Activated CD4-positive, alpha-beta T cell treated with anti-CD3 and anti-CD28 coated beads for 4 hours (primary cell): ENCODE measurements around the gene ONECUT2.

Experiments
- DNase-seq, 2 donors: peaks; one replicate each; pipeline ENCODE4 v3.0.0-alpha.2; 2020

ONECUT2 gene

DNA sequence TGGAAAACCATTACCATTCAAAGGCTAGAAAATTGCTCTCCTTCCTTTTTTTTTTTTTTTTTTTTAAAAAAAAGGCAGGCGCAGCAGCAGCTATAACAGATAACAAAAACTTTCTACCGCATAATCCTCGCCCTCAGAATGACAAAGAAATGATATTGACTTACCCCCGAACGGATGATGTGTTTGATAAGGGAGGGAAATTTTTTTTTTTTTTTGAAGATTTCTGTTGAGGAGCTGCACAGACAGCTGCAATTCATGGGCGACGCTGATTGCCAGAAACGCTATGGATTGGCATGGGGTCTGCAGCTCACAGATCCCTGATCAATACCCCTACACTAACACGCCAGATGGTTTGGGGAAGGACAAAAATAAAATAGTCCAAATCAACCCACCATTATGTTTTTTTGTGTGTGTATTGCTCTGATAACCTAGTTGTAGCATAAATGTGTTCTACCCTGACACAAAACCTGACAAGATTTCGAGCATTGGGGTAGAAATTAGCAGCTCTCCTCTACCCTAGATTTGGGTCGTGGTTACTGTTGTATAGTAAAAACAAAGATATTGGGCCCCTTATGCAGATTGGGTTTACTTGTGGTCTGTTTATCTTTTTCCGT, 3.6 kb upstream of the ONECUT2 start:
- no peak for DNase-seq

DNA sequence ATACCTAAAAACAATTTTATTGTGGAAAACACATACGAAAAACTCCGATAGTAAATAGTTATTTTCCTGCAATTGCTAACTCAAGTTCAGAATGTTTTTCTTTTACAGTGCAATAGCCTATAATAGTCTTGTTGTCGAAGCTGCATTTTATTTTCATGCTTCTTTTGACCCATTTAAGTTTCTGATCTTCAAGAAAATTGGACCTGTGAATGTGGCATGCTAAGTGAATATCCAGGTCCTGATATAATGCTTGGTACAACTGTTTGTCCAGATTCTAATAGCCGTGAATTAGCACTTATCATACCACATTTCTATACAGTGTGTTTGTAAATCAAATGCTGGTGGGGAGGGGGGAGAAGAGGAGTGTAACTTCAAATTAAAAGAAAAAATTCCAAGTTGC, 3.0 kb upstream of the ONECUT2 start:
- DNase-seq: no peak

DNA sequence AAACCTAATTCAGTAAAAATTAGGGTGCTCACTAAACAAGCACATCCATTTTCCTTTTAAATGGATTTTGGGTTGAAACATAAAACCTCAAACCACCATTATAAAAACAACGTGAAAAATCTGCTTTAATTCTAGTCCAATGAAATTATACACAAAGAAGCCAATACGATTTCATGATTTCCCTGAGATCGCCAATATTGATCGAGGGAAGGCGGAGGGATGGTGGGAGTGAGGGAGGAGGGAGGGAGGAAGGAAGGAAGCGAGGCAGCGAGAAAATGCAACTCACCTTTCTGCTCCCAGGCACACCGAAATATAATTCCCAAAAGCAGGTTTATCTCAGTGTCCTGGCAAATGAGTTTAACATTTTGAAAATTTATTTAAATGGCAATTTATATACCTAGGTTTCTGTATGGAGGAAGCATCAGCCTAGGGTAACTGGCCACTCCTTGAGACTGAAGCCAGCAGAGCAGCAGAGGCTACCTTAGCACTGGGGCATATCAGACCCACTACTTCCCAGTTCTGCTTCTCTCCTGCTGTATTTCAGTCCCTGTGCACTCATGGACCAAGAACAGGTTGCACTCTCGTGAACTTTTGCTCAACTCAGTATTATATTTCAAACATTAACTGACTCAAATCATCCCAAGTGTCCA, 2.3 kb upstream of the ONECUT2 start:
- no peak for DNase-seq

DNA sequence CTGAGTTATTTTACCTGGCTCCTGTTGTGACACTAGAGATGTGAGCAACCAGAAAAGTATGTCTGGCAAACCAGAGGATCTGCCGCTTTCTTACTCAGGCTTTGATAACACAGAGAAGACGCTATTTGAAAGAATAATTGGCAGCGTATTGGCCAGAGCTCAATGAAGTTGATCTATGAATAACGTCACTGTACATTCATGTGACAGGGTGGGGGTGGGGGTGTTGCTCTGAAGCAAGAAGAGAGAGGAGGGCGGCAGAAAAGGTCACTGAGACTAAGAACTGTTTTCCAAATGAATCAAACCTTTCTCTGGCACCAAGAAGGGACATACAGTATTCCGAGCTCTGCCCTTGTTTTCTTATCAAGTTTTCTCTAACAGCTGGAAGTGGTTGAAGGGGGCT, 1.7 kb upstream of the ONECUT2 start:
- DNase-seq: no peak

DNA sequence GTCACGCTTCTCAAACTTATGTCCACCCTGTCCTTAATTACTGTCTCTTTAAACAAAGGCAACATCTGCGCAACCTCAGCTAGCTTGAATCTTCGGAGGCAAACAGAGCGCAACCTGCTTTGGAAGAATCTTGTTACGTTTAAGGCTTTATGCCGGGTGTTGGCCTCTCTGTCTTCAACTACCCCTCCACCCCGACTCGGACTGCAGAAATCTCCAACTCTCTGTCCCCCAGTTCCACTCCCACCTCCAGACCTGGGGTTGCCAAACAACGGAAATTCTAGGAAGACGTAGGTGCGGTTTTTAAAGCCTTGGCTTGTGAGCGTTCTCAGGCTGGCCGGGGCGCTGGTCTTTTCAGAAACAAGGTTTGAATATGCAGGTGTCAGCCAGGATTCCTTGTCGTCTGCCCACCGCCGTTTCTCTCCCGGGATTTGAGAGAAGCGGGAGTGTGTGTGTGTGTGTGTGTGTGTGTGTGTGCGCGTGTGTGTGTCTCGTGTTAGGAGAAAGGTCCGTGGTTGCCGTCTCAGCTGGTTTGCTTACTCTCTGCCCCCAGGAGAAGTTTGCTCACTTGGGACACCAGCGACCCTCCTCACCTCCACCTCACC, 1.1 kb upstream of the ONECUT2 start:
- DNase-seq: no peak

DNA sequence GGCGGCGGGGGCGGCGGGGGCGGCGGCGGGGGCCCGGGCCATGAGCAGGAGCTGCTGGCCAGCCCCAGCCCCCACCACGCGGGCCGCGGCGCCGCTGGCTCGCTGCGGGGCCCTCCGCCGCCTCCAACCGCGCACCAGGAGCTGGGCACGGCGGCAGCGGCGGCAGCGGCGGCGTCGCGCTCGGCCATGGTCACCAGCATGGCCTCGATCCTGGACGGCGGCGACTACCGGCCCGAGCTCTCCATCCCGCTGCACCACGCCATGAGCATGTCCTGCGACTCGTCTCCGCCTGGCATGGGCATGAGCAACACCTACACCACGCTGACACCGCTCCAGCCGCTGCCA, 644 bp downstream of the ONECUT2 start:
- DNase-seq: no peak

DNA sequence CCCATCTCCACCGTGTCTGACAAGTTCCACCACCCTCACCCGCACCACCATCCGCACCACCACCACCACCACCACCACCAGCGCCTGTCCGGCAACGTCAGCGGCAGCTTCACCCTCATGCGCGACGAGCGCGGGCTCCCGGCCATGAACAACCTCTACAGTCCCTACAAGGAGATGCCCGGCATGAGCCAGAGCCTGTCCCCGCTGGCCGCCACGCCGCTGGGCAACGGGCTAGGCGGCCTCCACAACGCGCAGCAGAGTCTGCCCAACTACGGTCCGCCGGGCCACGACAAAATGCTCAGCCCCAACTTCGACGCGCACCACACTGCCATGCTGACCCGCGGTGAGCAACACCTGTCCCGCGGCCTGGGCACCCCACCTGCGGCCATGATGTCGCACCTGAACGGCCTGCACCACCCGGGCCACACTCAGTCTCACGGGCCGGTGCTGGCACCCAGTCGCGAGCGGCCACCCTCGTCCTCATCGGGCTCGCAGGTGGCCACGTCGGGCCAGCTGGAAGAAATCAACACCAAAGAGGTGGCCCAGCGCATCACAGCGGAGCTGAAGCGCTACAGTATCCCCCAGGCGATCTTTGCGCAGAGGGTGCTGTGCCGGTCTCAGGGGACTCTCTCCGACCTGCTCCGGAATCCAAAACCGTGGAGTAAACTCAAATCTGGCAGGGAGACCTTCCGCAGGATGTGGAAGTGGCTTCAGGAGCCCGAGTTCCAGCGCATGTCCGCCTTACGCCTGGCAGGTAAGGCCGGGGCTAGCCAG, 1.2 kb downstream of the ONECUT2 start:
- no peak for DNase-seq

DNA sequence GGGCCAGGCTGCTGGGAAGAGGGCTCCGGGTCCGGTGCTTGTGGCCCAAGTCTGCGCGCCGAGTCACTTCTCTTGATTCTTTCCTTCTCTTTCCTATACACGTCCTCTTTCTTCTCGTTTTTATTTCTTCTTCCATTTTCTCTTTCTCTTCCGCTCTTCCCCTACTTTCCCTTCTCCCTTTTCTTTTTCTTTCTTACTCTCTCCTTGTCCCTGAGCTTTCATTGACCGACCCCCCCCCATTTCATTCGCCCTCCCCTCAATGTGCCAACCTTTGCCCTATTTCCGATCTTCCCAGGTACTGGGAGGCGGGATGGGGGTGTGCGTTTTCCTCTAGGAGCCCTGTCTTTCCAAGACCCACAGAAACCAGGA, 1.8 kb downstream of the ONECUT2 start:
- no peak for DNase-seq

DNA sequence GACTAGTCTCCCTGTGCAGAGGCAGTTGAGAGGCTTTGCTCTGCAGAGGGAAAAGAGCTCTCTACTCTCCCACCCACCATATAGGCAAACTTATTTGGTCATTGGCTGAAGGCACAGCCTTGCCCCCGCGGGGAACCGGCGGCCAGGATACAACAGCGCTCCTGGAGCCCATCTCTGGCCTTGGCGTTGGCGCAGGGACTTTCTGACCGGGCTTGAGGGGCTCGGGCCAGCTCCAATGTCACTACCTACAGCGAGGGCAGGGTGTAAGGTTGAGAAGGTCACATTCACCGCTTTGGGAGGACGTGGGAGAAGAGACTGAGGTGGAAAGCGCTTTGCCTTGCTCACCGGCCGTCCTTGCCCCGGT, 2.2 kb downstream of the ONECUT2 start:
- DNase-seq: no peak

DNA sequence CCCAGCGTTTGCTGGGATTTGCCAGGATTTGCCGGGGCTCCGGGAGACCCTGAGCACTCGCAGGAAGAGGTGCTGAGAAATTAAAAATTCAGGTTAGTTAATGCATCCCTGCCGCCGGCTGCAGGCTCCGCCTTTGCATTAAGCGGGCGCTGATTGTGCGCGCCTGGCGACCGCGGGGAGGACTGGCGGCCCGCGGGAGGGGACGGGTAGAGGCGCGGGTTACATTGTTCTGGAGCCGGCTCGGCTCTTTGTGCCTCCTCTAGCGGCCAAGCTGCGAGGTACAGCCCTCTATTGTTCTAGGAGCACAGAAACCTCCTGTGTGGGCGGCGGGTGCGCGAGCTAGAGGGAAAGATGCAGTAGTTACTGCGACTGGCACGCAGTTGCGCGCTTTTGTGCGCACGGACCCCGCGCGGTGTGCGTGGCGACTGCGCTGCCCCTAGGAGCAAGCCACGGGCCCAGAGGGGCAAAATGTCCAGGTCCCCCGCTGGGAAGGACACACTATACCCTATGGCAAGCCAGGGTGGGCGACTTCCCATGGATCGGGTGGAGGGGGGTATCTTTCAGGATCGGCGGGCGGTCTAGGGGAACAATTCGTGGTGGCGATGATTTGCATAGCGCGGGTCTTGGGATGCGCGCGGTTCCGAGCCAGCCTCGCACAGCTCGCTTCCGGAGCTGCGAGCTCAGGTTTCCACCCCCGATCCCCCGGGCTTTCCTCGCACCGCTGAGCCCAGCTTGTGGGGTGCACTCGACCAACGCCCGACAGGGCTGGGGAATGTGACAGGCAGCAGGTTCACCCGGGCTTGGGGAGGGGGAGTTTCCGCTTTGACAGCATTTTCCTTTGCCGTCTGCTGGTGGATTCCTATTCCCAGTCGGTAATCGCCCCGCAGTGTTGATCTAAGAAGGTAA, 2.8 kb downstream of the ONECUT2 start:
- no peak for DNase-seq

DNA sequence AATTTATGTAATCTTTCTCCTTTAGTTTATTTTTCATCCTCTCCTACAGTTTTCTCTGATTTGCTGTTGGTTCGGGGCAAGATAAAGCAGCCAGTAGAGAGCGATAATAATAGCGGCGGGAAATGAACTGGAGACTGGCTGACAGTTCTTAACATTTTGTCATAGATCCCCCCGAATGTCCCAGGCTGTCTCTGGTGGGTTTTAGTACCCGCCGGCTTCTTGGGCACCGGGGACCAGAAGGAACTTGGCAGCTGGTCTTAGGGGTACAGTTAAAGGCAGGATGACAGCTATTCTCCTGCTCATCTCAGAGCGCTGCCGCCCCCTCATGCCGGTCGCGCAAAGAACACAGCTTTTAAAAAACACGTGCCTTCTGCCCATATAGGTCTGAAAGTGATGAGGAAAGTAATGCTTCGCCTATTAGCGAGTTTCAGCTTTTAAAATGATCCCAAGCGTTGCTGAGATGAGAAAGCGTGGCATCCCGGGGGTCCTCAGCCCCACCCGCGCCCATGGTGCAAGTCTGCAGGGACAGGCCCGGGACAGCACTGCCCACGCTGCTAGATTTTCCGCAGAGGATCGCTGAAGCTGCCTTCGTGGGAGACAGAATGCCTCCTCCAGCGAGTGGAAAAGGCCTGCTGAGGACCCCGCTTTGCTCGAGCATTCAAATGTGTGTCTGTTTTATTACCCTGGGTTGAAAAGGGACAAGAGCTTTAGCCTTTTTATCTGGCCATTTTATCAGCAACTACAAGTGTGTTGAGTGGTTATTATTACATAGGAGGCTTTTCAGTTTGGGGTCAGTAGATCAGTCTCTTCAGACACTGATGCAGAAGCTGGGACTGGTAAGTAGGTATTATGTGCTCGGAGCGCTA, 3.8 kb downstream of the ONECUT2 start:
- no peak for DNase-seq

DNA sequence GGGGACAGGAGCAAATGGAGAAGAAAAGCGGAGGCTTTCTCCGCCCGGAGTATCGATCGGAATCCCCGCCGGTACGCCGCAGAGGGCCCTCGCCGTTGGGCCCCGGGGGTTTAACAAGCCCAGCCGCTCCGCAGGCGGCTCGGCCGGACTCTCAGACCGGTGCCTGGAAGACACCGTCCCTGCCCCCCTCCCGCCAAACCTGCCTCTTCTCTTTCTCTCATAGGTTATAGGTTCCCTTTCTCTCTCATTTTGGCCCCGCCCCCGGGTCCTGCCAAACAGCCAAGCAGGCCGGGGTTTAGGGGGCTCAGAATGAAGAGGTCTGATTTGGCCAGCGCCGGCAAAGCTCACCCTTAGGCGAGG, 4.4 kb downstream of the ONECUT2 start:
- DNase-seq: no peak

DNA sequence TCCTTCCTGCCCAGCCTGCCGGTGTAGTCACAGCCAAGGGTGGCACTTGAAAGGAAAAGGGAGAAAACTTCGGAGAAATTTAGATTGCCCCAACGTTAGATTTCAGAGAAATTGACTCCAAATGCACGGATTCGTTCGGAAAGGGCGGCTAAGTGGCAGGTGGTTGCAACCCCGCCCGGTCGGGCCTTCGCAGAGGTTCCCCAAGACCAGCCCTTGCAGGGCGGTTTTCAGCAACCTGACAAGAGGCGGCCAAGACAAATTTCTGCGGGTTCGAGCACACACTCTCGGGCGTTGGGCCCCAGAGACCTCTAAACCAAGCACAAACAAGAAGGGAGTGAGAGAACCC, 4.8 kb downstream of the ONECUT2 start:
- DNase-seq: no peak

DNA sequence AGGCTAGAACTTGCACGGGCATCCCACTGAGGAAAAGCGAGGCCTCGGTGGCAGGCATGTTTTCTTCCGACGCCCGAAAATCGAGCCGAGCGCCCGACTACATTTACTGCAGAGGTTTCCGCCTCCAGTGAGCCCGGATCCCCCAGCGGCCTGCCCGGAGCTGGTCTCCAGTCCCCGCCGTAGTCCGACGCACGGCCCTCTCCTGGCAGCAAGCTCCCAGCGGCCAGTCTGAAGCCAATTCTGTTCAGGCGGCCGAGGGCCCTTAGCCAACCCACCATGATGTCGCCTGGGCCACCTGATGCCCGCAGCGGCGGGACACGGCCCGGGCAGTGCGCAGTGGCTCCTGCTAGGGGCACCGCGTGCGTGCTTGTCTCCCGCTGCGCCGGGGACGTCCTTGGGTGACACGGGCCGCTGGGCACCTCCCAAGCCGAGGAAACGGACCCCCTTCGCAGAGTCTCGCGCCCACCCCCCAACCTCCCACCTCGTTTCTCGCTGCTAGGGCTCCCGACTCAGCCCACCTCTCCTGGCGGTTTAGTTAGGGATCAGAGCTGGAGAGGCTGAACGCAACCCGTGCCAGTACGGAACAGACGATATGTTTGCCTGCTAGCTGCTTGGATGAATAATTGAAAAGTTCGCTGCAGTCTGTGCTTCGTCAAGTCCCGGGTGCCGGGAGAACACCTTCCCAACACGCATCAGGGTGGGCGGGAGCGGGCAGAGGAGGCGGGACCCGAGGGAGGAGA, 5.3 kb downstream of the ONECUT2 start:
- DNase-seq: no peak

DNA sequence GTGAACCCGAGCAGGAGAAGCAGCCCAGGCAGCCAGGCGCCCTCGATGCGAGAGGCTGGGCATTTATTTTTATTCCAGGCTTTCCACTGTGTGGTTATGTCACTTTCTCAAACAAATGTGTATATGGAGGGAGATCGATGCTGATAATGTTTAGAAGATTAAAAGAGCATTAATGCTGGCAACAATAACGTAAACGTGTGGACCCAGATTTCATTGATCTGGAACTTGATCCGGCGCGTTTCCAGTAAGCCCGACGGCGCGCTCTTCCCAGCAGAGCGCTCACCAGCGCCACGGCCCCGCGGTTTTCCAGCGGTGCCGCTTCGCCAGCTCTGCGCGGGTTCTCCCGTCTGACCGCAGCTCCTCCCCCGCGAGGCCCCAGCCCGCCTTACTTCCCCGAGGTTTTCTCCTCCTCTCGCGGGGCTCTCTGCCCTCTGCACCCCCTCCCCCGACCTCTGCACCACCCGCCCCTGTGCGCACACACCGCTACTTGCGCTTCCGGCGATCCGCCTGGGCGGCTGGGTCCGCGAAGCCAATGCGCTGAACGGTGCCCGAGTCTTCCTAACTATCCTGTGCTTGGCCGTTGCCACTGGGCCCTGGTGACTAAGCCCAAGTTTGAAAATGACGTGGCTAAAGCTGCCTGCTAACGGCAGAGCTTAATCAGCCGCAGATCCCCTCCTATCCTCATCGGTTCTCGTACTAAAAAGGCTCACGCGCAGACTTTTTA, 6.1 kb downstream of the ONECUT2 start:
- no peak for DNase-seq

DNA sequence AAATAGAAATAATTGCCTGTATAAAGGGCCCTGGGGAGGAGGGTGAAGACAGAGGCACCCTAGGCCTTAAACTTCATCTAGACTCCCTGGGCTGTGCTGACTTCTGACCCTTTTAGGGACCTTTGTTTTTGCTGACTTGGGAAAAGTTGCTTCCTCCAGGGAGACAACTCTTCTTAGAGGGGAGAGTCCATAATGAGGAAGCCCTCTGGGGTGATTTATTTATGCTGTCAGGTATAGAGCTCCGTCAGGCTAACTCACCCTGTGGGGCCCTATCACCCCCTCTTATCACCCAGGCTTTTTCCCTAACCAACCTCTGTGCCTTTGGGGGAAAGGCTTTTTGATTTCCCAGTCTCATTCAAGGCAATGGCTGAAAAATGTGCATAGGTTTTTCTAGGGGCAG, 8.1 kb downstream of the ONECUT2 start:
- DNase-seq: no peak

DNA sequence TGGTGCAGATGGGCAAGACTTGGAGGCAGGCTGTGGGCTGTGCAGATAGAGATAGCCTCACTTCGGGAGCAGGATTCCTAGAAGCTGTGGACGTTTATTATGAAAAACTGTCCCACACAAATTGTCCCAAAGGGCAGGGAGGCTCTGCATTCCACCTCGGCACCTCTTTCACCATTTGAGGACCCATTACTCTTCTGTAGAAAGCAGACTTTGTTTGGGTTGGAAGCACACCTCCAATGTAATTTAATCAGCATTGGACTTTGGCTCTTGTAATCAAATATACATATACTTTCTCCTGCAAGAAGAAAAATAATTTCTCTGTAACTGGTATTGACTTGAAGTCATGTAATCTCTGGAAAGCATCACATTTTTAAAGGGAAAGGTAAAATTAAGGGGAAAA, 8.5 kb downstream of the ONECUT2 start:
- DNase-seq: no peak

DNA sequence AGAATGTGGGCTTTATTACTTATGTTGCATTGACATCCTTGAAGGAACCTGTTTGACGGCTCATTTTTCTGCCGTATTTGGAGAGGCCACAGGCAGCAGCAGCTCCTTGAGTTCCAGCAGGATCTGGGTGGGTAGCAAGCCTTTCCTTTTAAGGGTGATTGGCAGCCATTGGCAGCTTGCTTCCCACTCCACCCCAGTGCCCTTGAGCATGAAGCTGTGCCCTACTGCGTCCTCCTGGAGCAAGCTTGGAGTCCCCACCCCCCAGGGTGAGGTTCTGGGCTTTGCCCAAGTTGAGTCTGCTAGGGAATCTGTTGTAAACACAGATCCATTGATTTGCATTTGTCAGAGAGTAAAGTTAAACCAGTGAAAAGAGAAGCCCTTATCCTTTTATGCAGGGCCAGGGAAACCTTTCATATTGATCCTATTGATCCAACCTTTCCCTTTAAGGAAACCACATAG, 9.2 kb downstream of the ONECUT2 start:
- DNase-seq: no peak

DNA sequence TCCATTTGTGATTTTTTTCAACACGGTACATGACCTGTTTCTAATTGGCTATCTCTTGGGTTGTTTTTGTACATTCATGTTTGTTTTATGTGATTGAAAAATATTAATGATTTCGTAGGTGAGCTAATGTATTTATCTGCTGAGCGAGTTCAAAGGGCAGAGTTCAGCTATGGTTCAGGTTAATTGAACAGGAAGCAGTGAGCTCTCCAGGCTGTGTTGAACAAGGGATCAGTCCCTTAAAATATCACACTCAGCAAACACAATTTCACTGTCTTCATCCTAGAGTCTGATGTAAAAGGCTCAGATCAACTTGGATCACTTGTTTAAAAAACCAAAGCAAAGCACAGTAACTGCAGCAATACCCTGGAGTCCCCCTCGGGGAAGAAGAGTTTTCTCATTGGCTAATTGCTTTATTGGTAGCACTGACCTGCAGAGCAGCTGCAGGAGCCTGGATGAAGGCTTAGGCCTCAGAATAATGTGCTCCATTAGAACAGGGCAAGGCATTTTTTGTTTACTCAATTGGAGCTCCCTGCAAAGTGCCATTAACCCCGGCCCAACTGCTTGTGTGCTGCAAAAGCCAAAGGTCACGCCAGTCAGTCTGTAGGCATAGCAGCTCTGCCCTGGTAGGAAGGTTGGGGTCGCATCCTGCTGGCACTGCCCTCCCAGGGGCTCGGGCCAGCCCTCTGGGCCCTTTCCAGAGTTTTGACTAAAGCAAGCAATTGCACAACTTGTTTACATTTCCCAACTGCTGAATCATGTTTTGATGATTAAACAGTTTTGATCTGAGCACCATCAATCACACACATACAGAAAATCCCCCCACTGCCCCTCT, 10.5 kb downstream of the ONECUT2 start:
- DNase-seq: no peak

DNA sequence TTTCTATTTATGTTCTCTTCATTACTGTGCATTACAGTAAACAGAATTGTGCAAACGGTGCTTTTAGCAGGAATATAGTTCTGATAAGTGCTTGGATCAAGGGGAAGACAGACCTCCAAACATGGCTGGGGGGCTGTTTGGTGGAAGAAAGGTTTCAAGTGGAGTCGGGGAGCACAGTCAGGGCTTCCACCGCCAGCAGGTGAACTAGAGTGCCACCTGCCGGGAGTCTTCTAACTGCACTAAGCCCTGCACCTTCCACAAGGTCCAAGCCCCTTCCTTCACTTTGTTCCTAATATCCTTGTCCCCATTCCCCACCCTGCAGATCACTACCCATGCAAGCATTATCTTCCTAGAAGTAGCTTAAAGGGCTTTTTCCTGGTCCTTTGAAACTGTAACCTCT, 11.1 kb downstream of the ONECUT2 start:
- DNase-seq: no peak
